HCT116 (cell line): ENCODE data around the gene ATOH8. TPM values are rescaled to one million over a fixed set of nuclear protein-coding genes. Genes with fewer than 3 reads are reported as not detected.

Experiments
- ATAC-seq: fragments of 200-7000 bp; cut with Tn5 transposase; 2 replicates; pipeline ENCODE4 v1.9.1; 2020; ENCODE audit warnings: mild to moderate bottlenecking, moderate library complexity
- BruUV-seq: library from RNA; stranded (reverse); fragments of 400-500 nt; replicated peaks from 2 replicates; lab custom pipeline; 2021; lab: Mats Ljungman, UMichigan
- CTCF ChIA-PET: fragments of 300-600 bp; sonication (Branson Sonifier 250); formaldehyde crosslinking; loops from one replicate; lab custom pipeline; 2021; ENCODE audit warnings: antibody characterized with exemption; lab: Charles Lee
- POLR2A ChIA-PET: fragments of 300-600, 350-600 bp; sonication (Branson Sonifier 250); formaldehyde crosslinking; loops from one replicate; lab custom pipeline; 2021; ENCODE audit warnings: antibody characterized with exemption; lab: Charles Lee
- RAD21 ChIA-PET, 2 experiments: fragments of 300-600 bp; sonication (Branson Sonifier 250); formaldehyde crosslinking; loops; one replicate each; lab custom pipeline; 2023; ENCODE audit warnings: low total read pairs in 2 of 2; ENCODE audit not compliant: uncharacterized antibody in 2 of 2, unreplicated experiment in 2 of 2, low non-redundant PET in 1 of 2; lab: Charles Lee
- DNase-seq: peaks from one replicate; pipeline ENCODE4 v3.0.0-alpha.2; 2010; ENCODE audit warnings: low read depth, low spot score
- H2AFZ ChIP-seq: fragments of 200-600 bp; shearing (Covaris generic), sonication (generic); 2 replicates; pipeline ENCODE4 v1.6.1; 2017; ENCODE audit warnings: low read depth, mixed run types, mixed read lengths, antibody characterized with exemption, low read length; ENCODE audit not compliant: poor library complexity, severe bottlenecking
- H3K27ac ChIP-seq: 2 replicates; pipeline ENCODE4 v1.5.1; 2012; ENCODE audit warnings: low read depth, low read length
- H3K27me3 ChIP-seq: fragments of 200-600 bp; sonication (generic); 2 replicates; pipeline ENCODE4 v1.6.1; 2016; ENCODE audit warnings: mixed run types, low read length, mixed read lengths; ENCODE audit not compliant: insufficient read depth
- H3K36me3 ChIP-seq, 2 experiments: fragments of 200-500 bp in 1 of 2; fragments of 200-600 bp in 1 of 2; sonication (Bioruptor generic) in 1 of 2; sonication (generic) in 1 of 2; 2 replicates each; pipeline versions ENCODE4 v1.5.1 to v1.6.1; 2014 to 2016; ENCODE audit warnings: low read length in 2 of 2, inconsistent platforms in 1 of 2, mixed read lengths in 1 of 2, mixed run types in 1 of 2; ENCODE audit not compliant: insufficient read depth in 2 of 2, control insufficient read depth in 1 of 2
- H3K4me1 ChIP-seq, 2 experiments: fragments of 200-600 bp in 1 of 2; sonication (generic) in 1 of 2; 2 replicates each; pipeline versions ENCODE4 v1.5.1 to v1.6.1; 2012 to 2017; ENCODE audit warnings: low read length in 2 of 2, inconsistent platforms in 1 of 2, mild to moderate bottlenecking in 1 of 2, mixed read lengths in 1 of 2, mixed run types in 1 of 2, moderate library complexity in 1 of 2; ENCODE audit not compliant: insufficient read depth in 2 of 2, control insufficient read depth in 1 of 2
- H3K4me2 ChIP-seq: fragments of 200-600 bp; sonication (generic); 2 replicates; pipeline ENCODE4 v1.6.1; 2017; ENCODE audit warnings: mixed run types, low read length, mixed read lengths
- H3K4me3 ChIP-seq, 2 experiments: fragments of 200-600 bp in 1 of 2; sonication (generic) in 1 of 2; replicated peaks in 1 of 2; 2 replicates each; pipeline ENCODE4 v1.5.1; 2011 to 2016; ENCODE audit warnings: low read length in 2 of 2, control low read depth in 1 of 2, low read depth in 1 of 2, mild to moderate bottlenecking in 1 of 2, mixed read lengths in 1 of 2, mixed run types in 1 of 2
- H3K79me2 ChIP-seq: fragments of 200-600 bp; sonication (generic); 2 replicates; pipeline ENCODE4 v1.6.1; 2017; ENCODE audit warnings: mild to moderate bottlenecking, mixed run types, low read length, moderate library complexity, mixed read lengths; ENCODE audit not compliant: insufficient read depth
- H3K9ac ChIP-seq: fragments of 200-600 bp; sonication (generic); 2 replicates; pipeline ENCODE4 v1.6.1; 2016; ENCODE audit warnings: low read length, mixed read lengths
- H3K9me2 ChIP-seq: fragments of 200-600 bp; sonication (generic), shearing (Covaris generic); 2 replicates; pipeline ENCODE4 v1.6.1; 2017; ENCODE audit warnings: mixed run types, mild to moderate bottlenecking, moderate library complexity; ENCODE audit not compliant: insufficient read depth
- H3K9me3 ChIP-seq, 2 experiments: fragments of 200-500 bp in 1 of 2; fragments of 200-600 bp in 1 of 2; sonication (Bioruptor generic) in 1 of 2; sonication (generic) in 1 of 2; 2 replicates each; pipeline ENCODE4 v1.6.1; 2014 to 2017; ENCODE audit warnings: low read length in 2 of 2, mixed read lengths in 2 of 2, inconsistent platforms in 1 of 2, low read depth in 1 of 2, mild to moderate bottlenecking in 1 of 2, mixed run types in 1 of 2, moderate library complexity in 1 of 2; ENCODE audit not compliant: control insufficient read depth in 1 of 2, insufficient read depth in 1 of 2
- H4K20me1 ChIP-seq: fragments of 200-600 bp; sonication (generic), shearing (Covaris generic); 2 replicates; pipeline ENCODE4 v1.6.1; 2017; ENCODE audit warnings: mixed run types, mild to moderate bottlenecking, moderate library complexity; ENCODE audit not compliant: insufficient read depth
- CBX3 ChIP-seq: IDR thresholded peaks from 2 replicates; pipeline ENCODE4 v1.6.1; 2012; ENCODE audit warnings: low read depth
- CEBPB ChIP-seq: IDR thresholded peaks from 2 replicates; pipeline ENCODE4 v1.6.1; 2012; ENCODE audit warnings: low read depth
- CTCF ChIP-seq, 3 experiments: fragments of 200-600 bp in 1 of 3; sonication (generic) in 1 of 3; IDR thresholded peaks in 2 of 3; conservative IDR thresholded peaks in 1 of 3; 2 replicates each; pipeline ENCODE4 v1.5.1; 2012 to 2017; ENCODE audit warnings: low read depth in 2 of 3, low read length in 2 of 3, antibody characterized with exemption in 1 of 3, borderline replicate concordance in 1 of 3, control low read depth in 1 of 3, mild to moderate bottlenecking in 1 of 3, mixed read lengths in 1 of 3, mixed run types in 1 of 3, moderate library complexity in 1 of 3; ENCODE audit not compliant: insufficient read depth in 1 of 3
- EGR1 ChIP-seq: IDR thresholded peaks from 2 replicates; pipeline ENCODE4 v1.6.1; 2012; ENCODE audit warnings: low read depth
- EZH2 ChIP-seq: fragments of 200-600 bp; sonication (generic); IDR thresholded peaks from 2 replicates; pipeline ENCODE4 v1.6.1; 2017; ENCODE audit warnings: antibody characterized with exemption, mixed run types
- EZH2phosphoT487 ChIP-seq: fragments of 200-600 bp; IDR thresholded peaks from 2 replicates; pipeline ENCODE4 v1.6.1; 2018; ENCODE audit warnings: antibody characterized with exemption, borderline replicate concordance
- FOSL1 ChIP-seq: IDR thresholded peaks from 2 replicates; pipeline ENCODE4 v1.6.1; 2012; ENCODE audit warnings: low read depth
- POLR2A ChIP-seq: IDR thresholded peaks from 2 replicates; pipeline ENCODE4 v1.7.0; 2011; ENCODE audit warnings: borderline replicate concordance; ENCODE audit not compliant: insufficient read depth, insufficient read length; ENCODE audit errors: extremely low read depth
- POLR2AphosphoS5 ChIP-seq: IDR thresholded peaks from 2 replicates; pipeline ENCODE4 v1.6.1; 2011; ENCODE audit warnings: mild to moderate bottlenecking, low read depth, low read length, moderate library complexity
- RAD21 ChIP-seq: IDR thresholded peaks from 2 replicates; pipeline ENCODE4 v1.6.1; 2012; ENCODE audit warnings: low read depth, mild to moderate bottlenecking
- SIN3A ChIP-seq: IDR thresholded peaks from 2 replicates; pipeline ENCODE4 v1.6.1; 2012; ENCODE audit warnings: low read depth
- YY1 ChIP-seq: IDR thresholded peaks from 2 replicates; pipeline ENCODE4 v1.6.1; 2011; ENCODE audit warnings: low read length, low read depth, moderate library complexity, mild to moderate bottlenecking; ENCODE audit not compliant: insufficient replicate concordance; ENCODE audit errors: extremely low read depth
- ZFX ChIP-seq: fragments of 450-650 bp; IDR thresholded peaks from 2 replicates; pipeline ENCODE4 v1.6.1; 2017
- ZNF274 ChIP-seq: fragments of 200-500 bp; sonication (Bioruptor generic); IDR thresholded peaks from 2 replicates; pipeline ENCODE4 v1.6.1; 2014; ENCODE audit warnings: mild to moderate bottlenecking, low read depth, low read length, inconsistent platforms
- intact Hi-C: fragments of 100-400 bp; cut with micrococcal nuclease; formaldehyde crosslinking; loops from 2 replicates; pipeline ENCODE4 v1.10.0; 2022
- total RNA-seq: library from RNA; stranded (reverse); gene quantifications from one replicate; pipeline ENCODE4 v1.2.1, GENCODE V29; 2021; ENCODE audit not compliant: unreplicated experiment
- TF ChIP-seq, protein P1 (sequence below): IDR thresholded peaks from 2 replicates; pipeline ENCODE4 v1.6.1; 2012
- TF ChIP-seq, protein P2 (sequence below): IDR thresholded peaks from 2 replicates; pipeline ENCODE4 v1.6.1; 2011; ENCODE audit warnings: mild to moderate bottlenecking, low read length, moderate library complexity; ENCODE audit not compliant: insufficient replicate concordance; ENCODE audit errors: extremely low read depth

ATOH8 gene
- total RNA-seq, 1 experiment from 2014 or later: 0.74 TPM

GRCh38 chr2:85729825-85730510 is 23.8 kb upstream of the ATOH8 start:
- Histone ChIP-seq H3K4me2 (no peak overlapping the region), H3K9me3 (no peaks in the 10 kb centered on the region), H3K4me3 (no peak overlapping the region), H3K4me1 (peaks cover 2 to 8% of the 10 kb centered on the region in 2 experiments; a peak in 2 of 4 replicates), H4K20me1 (no peaks in the 10 kb centered on the region), H2AFZ (no peak overlapping the region), H3K27ac (no peak overlapping the region), H3K36me3 (no peaks in the 10 kb centered on the region), H3K79me2 (no peaks in the 10 kb centered on the region), H3K27me3 (0 out of 2 replicates have a peak, but pooled peaks cover 3% of the 10 kb centered on the region), H3K9ac (no peak overlapping the region), H3K9me2 (no peaks in the 10 kb centered on the region)
- no peak for TF ChIP-seq CEBPB
- TF ChIP-seq YY1: no peak
- TF ChIP-seq EGR1: no peak
- no peak for TF ChIP-seq ZFX
- no peak for TF ChIP-seq EZH2
- no peak for TF ChIP-seq ZNF274
- no peak for TF ChIP-seq EZH2phosphoT487
- TF ChIP-seq CBX3: no peak
- TF ChIP-seq, protein P1, sequence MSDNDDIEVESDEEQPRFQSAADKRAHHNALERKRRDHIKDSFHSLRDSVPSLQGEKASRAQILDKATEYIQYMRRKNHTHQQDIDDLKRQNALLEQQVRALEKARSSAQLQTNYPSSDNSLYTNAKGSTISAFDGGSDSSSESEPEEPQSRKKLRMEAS: no peak
- no peak for TF ChIP-seq POLR2A
- no peak for TF ChIP-seq SIN3A
- no peak for TF ChIP-seq CTCF (IDR thresholded peaks at IDR 0.05 in 2 of 3, conservative IDR thresholded peaks at IDR 0.05 in 1 of 3; ENCODE audit: borderline replicate concordance in 1 of 3, insufficient read depth in 1 of 3, low read depth in 2 of 3, low read length in 2 of 3)
- TF ChIP-seq, protein P2, sequence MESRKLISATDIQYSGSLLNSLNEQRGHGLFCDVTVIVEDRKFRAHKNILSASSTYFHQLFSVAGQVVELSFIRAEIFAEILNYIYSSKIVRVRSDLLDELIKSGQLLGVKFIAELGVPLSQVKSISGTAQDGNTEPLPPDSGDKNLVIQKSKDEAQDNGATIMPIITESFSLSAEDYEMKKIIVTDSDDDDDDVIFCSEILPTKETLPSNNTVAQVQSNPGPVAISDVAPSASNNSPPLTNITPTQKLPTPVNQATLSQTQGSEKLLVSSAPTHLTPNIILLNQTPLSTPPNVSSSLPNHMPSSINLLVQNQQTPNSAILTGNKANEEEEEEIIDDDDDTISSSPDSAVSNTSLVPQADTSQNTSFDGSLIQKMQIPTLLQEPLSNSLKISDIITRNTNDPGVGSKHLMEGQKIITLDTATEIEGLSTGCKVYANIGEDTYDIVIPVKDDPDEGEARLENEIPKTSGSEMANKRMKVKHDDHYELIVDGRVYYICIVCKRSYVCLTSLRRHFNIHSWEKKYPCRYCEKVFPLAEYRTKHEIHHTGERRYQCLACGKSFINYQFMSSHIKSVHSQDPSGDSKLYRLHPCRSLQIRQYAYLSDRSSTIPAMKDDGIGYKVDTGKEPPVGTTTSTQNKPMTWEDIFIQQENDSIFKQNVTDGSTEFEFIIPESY: no peak
- TF ChIP-seq POLR2AphosphoS5: no peak
- no peak for TF ChIP-seq RAD21
- no peak for TF ChIP-seq FOSL1
- POLR2A ChIA-PET: no interaction called here
- intact Hi-C loops: loop anchor here (1.0 to 10.0 kb wide), 3 partner anchors 84 to 355 kb away; no protein-coding TSS in a partner anchor
- RAD21 ChIA-PET: interaction anchor here in 1 of 2 experiments (2.2 kb wide), 1 partner anchor 84 kb away, joined by 19 read pairs; no protein-coding TSS in a partner anchor
- no peak for DNase-seq
- no peak for ATAC-seq
- CTCF ChIA-PET: interaction anchor here (1.8 to 2.5 kb wide), 2 partner anchors 70 to 83 kb away, joined by 10 to 55 read pairs; no protein-coding TSS in a partner anchor
- BruUV-seq: no TSS peak
